Upper lobe of left lung (tissue), 4 donors: Measurements from ENCODE around the gene PPP1R12B.

ENCODE experiments used
- CTCF ChIP-seq, 6 experiments: fragments of 450-650 bp in 4 of 6; fragments of 200-600 bp in 2 of 6; sonication (generic) in 2 of 6; IDR thresholded peaks; one replicate each; pipeline ENCODE4 v1.5.1; 2016 to 2019; ENCODE audit warnings: antibody characterized with exemption in 6 of 6
- POLR2A ChIP-seq, 4 donors: fragments of 450-650 bp; IDR thresholded peaks; one replicate each; pipeline ENCODE4 v1.5.1; 2016 to 2017; ENCODE audit warnings: antibody characterized with exemption in 4 of 4, mild to moderate bottlenecking in 2 of 4
- POLR2AphosphoS5 ChIP-seq, 2 donors: sonication (generic); formaldehyde crosslinking; IDR thresholded peaks; one replicate each; pipeline ENCODE4 v1.5.1; 2017; ENCODE audit warnings: antibody characterized with exemption in 2 of 2

GRCh38 chr1:202540014-202540413 is 191.5 kb downstream of the PPP1R12B start:
- no peak for TF ChIP-seq CTCF (IDR thresholded peaks at IDR 0.05)
- TF ChIP-seq POLR2AphosphoS5 (IDR thresholded peaks at IDR 0.05): no peak
- no peak for TF ChIP-seq POLR2A (IDR thresholded peaks at IDR 0.05)
